Stimulated activated CD8-positive, alpha-beta memory T cell treated with anti-CD3 and anti-CD28 coated beads, Interleukin-12 subunit alpha, Interleukin-12 subunit beta, amount 100 ng/mL, for 4 hours (primary cell): ENCODE results near the gene TSFM.
A peak's percentile ranks its signal among the peaks of the same experiment; 100 is the strongest.

Experiments
- DNase-seq: peaks from one replicate; pipeline ENCODE4 v3.0.0-alpha.2; 2020; ENCODE audit warnings: low read depth

The TSFM gene

DNA sequence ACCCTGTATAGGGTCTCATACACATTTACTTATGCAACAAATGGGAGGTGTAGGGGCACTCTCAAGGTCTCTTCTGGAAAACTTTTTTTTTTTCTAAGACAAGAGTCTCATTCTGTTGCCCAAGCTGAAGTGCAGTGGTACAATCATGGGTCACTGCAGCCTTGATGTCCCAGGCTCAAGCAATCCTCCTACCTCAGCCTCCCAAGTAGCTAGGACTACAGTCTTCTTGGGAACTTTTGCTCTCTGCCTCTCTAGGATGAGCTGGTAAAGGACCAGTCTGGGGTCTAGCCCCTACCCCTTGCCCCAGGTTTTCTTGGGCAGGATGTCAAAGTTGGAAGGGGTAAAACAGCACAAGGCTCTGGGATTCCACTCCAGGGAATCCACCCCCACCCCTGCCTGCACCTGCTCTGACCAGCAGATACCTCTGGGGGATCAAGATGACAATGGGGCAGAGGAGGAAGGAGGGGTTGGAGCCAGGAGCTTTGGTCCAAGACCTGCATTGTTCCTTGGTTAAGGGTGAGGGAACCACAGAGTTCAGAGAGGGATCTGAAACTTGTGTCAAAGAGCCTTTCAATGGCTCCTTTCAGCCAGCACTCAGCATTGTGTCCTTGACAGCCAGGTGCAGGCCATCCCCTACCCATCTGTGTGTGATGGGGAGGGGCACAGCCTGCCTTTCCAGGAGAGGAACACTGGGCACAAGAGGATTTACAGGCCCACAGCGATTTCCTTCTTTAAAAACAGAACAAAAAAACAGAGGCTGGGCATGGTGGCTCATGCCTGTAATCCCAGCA, 51.7 kb downstream of the TSFM start:
- no peak for DNase-seq

DNA sequence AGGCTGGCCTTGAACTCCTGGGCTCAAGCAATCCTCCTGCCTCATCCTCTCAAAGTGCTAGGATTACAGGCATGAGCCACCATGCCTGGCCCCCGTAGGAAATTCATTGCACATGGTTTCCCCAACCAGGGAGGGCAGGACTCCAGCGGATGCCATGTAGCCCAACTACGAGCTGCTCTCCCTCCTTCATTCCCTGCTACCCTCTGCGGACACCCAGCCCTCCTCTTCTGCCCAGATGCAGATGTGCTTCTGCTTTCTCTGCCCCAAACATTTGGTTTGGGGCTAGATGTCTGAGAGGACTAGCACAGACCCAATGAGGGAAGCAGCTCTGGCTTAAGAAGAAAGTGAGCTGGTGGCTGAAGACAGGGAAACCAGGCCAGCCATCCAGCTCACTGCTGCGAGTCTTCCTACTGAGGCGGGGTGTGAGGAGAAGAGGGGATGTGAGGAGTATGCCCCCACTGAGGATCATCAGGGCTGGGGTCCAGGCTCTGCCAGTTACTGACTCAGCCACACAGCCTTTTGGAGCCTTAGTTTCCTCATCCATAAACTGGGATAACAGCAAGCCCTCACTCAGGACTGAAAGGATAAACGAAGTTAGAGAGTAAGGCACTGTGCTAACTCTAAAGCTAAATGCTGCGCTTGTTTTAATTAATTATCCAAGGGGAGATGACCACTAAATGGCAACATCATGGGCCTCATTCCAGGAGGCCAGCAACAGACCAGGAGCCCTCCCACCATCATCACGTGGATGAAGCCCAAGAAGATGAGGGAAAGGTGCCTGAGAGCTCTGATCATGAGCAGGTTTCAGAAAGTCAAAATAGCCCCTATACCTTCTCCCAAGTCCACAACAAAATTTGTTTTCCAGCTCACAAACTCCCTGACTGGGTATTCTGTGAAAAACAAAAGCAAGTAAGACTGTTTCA, 53.0 kb downstream of the TSFM start:
- DNase-seq, result no peak

DNA sequence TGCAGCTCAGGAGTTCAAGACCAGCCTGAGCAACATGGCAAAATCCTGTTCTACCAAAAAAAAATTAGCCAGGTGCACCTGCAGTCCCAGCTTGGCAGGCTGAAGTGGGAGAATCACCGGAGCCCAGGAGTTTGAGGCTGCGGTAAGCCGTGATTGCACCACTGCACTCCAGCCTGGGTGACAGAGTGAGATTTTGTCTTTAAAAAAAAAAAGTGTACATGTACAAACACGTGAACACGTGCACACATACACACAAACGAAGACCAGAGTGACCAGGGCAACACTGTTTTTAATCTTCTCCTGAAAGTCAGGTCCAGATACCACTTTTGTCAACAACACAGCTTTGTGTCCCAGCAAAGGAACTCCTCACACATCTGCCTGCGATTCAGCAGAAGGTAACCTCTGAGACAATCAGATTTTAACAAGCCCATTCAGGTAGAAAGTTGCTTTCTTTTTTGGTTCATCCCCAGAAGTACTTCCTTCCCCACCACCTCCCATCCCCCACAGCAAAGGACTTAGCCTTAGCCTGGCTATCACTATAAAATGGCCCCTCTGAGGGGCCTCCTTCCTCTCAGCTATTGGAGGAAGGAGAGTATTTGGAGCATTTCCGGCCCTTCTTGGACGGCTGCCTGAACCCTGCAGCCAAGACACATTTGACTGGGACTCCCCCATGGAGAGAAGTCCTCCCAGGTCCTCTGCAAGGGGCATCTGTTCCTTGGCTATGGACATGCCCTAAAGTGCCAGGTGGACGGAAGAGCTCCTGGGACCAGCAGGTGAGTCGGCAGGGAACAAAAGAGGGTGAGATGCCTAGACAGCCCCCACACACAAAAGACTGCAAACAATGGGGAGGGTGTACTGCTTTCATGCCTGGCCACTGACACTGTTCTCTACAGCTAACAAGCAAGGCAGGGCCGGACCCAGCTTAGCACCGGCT, 54.1 kb downstream of the TSFM start:
- DNase-seq, result no peak

DNA sequence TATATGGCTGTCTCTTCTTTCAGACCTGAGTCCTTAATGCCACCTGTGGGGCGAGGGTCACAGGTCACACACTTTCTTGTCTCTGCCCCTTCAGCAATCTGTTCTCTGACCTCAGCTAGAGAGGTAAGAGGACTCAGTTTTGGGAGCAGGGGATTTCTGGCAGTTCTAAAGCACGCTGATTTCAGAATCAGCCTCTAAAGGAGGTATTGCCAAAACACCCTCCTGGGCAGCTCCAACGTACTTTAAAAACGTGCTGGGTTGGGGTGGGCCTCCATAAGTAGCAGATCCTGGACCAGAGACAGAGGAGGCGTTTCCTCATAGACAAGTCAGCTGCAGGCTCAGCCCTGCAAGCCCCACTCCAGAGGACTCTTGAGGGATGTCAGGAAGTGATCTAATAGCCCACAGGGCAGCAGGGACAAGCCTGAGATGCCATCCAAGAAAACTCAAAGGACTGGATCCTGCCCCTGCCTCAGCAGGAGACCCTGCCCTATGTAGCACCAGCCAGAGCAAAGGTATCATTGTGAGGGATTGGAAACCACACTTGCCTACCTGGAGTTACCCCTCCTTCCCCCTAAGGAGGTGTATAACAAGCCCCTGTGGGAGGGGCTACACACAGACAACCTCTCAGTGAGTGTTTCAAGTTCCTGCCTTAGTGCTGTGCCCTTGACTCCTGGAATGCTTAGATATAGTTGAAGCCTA, 55.4 kb downstream of the TSFM start:
- no peak for DNase-seq

DNA sequence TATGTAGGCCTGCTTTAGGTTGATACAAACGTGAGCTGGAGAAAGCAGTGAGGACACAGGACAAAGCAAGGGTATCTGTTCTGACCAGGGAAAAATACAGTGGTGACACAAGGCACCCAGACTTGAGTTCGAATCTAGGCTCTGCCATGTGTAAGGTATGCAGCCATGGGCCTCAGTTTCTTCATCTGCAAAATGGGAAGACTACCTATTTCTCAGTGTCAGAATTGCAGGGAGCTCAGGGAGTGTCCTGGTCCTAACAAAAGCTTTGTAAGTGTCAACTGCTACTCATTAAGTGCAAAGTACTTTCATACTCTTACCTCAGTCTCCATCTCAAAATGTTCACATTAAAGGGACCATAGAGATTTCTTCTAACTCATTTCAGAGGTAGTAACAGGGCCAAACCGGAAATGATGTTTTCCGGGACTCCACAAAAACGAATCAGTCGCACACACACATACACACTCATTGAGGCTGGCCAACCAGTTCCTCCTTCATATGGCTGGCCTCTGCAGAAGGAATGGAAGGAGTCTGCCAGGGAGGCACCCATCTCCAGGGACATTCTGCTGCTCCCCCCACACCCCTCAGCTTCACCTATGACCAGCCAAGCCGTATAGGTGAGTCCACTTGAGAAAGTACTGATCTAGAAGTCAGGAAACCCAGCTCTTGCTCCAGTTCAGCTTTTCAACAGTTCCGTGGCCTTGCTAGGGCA, 56.2 kb downstream of the TSFM start:
- DNase-seq, result no peak

DNA sequence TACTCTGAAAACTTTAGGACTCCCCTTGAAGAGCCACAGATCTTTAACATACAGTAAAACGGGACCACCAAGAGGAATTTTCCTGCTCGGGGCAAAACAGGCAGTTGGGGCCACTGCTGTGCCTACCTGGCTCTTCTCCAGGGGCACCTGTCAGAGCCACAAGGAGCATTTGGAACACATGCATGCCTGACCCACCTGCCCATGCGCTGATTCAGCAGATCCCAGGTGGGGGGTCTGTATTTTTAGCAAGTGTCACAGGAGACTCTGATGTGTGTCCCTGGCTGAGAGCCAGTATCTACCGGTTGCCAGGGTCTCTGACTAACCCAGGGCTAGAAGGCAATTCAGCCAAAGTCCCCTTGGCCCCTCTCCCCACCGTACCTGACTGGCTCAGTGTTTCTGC, 57.4 kb downstream of the TSFM start:
- no peak for DNase-seq

DNA sequence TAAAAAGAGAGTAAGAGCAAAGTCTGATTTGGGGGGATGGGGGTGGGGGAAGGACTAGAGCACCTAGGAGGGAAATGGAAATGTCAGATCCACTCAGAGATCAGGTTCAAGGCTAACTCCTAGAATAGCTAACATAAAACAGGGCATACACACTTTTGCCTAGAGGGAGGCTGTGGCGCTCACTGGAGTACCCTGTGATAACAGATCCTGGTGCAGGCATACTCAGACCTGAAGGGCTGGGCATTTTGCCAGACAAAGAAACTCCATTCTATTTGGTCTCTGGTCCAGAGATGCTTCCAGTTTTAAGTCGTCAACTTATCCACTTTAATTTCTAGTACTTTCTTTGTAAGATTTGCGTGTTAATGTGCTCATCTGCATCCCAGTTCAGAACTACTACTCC, 58.1 kb downstream of the TSFM start:
- no peak for DNase-seq

DNA sequence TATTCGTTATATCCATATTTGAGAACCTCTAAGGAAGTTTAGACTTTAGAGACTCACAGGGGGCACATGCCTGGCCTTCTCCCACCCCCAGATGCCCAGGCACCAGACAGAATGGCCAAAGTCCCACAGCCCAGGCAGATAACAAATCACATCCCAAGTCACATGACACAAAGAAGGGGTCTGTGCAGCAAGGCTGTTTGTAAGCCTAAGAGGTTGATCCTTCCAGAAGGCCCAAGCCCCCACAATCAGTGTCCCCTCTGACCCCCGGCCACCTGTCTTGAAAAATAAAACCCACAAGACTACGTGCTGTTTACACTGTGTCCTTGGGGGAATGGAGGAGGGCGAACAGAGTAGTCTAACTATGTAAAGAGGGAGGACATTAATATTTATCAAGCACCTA, 58.9 kb downstream of the TSFM start:
- no peak for DNase-seq

DNA sequence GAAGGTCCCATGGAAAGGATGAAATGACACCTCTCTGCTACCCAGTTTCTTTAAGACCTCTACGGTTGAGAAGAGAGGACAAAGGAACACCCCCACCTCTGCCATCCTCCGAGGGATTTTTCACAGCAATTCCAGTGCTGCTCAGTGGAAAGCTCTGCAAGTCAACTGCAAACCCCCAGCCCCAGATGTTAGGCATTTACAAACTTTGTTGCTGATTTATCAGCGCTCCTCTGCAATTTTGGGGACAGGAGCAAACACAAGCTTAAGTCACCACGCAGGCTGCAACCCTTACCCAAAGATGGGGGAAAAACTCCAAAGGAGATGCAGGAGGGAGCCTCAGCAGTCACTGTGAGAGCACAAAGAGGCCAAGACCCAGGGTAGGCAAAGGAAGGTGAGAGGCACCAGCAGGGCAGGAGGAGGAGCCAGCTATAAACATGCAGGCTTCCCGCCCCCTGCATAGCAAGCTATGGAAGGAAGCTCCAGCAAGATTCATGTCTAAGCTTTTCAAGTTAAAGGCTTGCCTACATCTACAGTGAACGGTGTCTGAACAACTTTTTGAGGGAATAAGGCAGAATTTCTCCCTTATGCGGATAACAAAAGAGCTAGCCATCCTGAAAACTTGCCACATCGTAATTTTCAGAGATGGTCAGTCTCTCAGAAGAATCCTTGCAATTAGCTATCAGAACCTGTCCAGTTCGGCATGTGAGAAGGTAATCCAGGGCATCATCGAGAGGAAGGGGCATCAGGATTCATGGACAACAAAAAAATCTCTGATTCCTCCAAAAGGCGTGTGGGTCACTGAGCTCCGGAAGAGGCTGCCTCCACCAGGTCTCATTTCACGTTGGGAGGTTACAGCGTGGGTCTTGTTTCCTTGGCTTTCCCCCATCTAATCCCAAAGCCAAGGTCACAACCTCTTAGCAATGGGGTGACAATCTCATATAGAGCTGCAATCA, 60.0 kb downstream of the TSFM start:
- no peak for DNase-seq

DNA sequence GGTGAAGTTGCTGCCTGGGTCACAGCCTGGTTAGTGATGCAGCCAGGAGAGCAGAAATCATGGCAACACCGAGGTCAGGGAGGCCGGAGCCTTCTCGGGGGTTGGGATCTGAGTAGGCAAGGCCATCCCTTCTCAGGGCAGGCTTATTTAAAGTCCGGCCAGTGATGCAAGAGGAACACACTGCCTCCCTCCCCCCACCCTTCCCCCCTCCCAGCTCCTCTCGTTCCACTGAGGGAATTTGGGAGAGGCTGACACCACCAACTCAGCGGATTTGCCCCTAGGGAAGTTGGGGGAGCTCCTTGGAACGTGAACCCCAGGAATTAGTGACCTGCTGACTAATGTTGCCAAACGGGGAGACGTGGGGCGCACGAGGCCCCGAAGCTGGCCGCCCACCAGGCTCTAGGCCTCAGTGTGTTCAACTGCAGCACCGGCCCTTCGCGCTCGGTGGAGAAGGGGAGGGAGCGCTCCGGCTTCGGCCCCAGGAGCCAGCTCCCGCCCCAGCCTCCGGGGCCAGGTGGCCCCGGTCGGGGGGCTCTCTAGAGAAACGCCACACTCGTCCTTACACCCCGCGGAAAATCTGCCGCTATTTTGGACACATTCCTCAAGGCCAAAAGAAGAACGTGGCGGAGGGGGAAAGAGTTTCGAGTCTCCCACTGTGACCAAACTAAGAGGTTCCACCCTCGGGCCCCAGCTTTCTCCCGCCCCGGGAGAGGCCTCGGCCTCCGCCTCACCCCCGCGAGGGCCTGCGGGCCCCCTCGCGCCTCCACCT, 62.3 kb downstream of the TSFM start:
- DNase-seq, result no peak

DNA sequence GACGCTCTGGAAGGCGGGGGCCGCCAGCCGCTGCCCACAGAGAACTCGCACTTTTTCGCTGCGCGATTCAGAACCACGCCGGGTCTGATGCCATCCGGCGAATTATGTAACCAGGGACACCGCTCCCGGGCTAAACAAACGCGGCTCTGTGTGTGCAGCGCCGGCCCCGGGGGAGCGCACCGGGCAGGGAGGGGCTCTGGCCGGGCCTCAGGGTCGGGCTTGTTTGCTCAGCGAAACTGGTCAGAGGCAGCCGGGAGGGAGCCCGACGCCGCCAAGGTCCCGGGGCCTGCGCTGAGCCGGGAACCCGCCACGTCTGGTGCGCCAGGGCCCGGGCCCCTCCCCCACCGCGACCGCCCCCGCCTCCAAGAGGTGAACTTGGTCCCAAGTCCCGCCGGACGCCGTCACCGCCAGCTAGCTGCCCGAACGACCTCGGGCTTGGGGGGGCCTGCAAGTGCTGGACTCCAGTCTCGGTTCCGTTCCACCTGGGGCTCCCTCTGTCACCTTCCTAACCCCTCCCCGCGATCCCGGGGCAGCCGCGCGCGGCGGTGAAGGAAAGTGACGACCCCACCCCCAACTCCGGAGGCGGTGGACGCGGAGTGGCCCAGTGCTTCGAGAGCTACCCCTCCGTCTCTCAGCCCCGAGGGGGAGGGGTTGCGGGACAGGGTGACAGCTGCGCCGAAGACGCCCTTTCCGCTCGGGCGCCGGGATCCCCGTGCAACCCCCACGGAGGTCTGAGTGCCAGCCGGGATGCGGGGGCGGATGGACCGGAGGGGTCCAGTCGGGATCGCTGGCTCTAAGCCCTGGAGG, 63.1 kb downstream of the TSFM start:
- DNase-seq, result peak; percentile 40

DNA sequence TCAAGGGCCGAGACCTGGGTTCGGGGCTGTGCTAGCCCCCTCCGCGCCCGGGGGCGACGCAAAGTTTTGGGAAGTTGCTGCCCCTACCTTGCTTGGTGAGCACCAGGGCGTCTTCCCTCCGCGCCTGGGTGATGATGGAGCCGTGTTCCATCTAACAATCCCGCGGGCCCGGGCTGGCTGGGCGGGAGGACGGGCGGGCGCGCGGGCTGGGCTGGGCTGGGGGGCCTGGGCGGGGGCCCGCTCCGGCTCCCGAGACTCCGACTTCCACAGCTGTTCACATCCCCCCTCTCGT, 63.6 kb downstream of the TSFM start:
- no peak for DNase-seq

DNA sequence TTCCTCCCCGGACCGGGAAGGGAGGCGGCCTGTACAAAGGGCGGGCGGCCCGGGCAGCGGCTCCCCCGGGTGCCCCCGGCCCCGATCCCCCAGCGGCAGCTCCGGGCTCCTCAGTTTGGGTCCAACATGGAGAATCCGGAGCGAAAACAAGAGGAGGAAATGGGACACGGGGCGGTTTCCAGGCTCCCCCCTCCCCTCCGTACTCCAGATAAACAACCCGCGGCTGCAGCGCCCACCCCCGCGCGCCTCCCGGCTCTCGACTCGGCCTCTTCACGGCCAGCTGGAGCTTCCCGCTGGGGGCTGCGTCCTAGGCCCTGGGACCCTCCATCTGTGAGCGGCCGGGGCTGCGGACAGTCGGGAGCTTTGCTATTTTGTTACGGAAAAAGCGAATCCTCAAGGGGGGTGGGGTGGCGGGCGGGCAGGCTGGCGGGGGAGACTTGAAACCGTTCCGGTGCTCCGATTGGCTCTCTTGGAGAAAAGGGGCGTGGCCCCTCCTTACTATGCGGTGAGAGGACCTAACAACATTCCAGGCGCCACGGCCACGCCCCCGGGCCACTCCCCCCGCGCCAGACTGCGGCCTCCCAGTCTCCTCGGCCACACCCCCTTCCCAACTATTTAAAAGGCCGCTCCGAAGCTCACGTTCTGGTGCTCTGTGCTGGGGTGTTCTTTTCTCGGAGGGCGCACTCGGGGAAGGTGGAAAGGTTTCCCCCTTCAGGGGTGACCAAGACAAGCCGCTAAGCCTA, 64.2 kb downstream of the TSFM start, which contains the start of gene CTDSP2:
CTDSP2 (minus strand) TSS at position 153 of the 743 bp plus-strand sequence. CDS start 294 bp downstream, outside the sequence.
- peak; percentile 74 for DNase-seq
